Pancreas (tissue), 10 donors: ENCODE data around the gene CALR3. TPM values are rescaled to one million over a fixed set of nuclear protein-coding genes. Genes with fewer than 3 reads are reported as not detected.

Source experiments
- ATAC-seq, 4 donors: fragments of 200-7000 bp; cut with Tn5 transposase; one replicate each; pipeline versions ENCODE4 v1.8.0 to v1.9.1; 2020; ENCODE audit warnings: mild to moderate bottlenecking in 4 of 4, moderate library complexity in 4 of 4
- DNase-seq, 6 donors: peaks; one replicate each; pipeline ENCODE4 v3.0.0-alpha.2; 2020
- FAIRE-seq: peaks from 2 replicates; lab custom pipeline; 2012; peaks lifted over from hg19 to GRCh38; lab: Jason Lieb, UNC
- H3K27ac ChIP-seq, 4 donors: fragments of 200-600 bp; sonication (generic); 1 replicate in 3 of 4; 2 replicates in 1 of 4; pipeline versions ENCODE4 v1.5.0 to v1.8.0; 2020
- H3K27me3 ChIP-seq, 4 donors: fragments of 200-600 bp; one replicate each; pipeline ENCODE4 v1.8.0; 2021
- H3K36me3 ChIP-seq, 3 donors: fragments of 200-600 bp; sonication (generic) in 1 of 3; one replicate each; pipeline versions ENCODE4 v1.5.0 to v1.8.0; 2020 to 2021
- H3K4me1 ChIP-seq, 3 donors: fragments of 200-600 bp; one replicate each; pipeline ENCODE4 v1.8.0; 2021
- H3K4me3 ChIP-seq, 4 donors: fragments of 200-600 bp; sonication (generic) in 2 of 4; one replicate each; pipeline versions ENCODE4 v1.5.0 to v1.8.0; 2020 to 2021
- H3K9me3 ChIP-seq, 4 donors: fragments of 200-600 bp; one replicate each; pipeline ENCODE4 v1.8.0; 2021
- WGBS, 2 donors: extraction: QIAGEN DNeasy Blood & Tissue Kit; methylation state at CpG; one replicate each; pipeline ENCODE4 v1.1.7; 2013; 5-methylcytosine and 5-hydroxymethylcytosine counted together
- intact Hi-C, 3 donors: fragments of 100-400 bp; cut with DNase I; formaldehyde crosslinking; loops; one replicate each; pipeline versions ENCODE4 v1.11.1 to v1.14.2; 2022
- polyA plus RNA-seq, 2 donors: library from polyadenylated mRNA; stranded (reverse); fragments of 200-250 nt; gene quantifications; one replicate each; pipeline ENCODE4 v1.2.3, GENCODE V29; 2013
- total RNA-seq, 6 donors: library from RNA; stranded (reverse); fragmentation: NEBNext Ultra II Directional in 4 of 6; extraction: Animal tissue kit (Norgen Biotek cat#: 25700) in 4 of 6; gene quantifications; one replicate each; pipeline versions ENCODE4 v1.2.1 to v1.2.4, GENCODE V29; 2021 to 2023
- TF ChIP-seq, protein P1 (sequence below), 4 donors: fragments of 200-600 bp; sonication (generic) in 3 of 4; IDR thresholded peaks; one replicate each; pipeline versions ENCODE4 v1.5.0 to v1.8.0; 2021; ENCODE audit warnings: antibody characterized with exemption in 4 of 4
- donor health status: healthy with polysubstance abuse.
- donor health status: DM: no; HTN: no; CAD: no; lungs with moderate emphysema.
- donor health status: DM: no; HTN: no; CAD: no.
- donor health status: control.
- donor health status: control.
- donor health status: Bipolar disorder and iron deficiency.
- donor health status: DM: yes; HTN: yes; CAD: no.
- donor health status: DM: no; HTN: no; CAD: no.
- donor health status: DM: no; HTN: no; CAD: no.
- donor health status: DM: yes; HTN: yes; CAD: no.

The CALR3 gene
- total and polyA plus RNA-seq, 8 donors: 0.07 TPM; not detected in 7

DNA sequence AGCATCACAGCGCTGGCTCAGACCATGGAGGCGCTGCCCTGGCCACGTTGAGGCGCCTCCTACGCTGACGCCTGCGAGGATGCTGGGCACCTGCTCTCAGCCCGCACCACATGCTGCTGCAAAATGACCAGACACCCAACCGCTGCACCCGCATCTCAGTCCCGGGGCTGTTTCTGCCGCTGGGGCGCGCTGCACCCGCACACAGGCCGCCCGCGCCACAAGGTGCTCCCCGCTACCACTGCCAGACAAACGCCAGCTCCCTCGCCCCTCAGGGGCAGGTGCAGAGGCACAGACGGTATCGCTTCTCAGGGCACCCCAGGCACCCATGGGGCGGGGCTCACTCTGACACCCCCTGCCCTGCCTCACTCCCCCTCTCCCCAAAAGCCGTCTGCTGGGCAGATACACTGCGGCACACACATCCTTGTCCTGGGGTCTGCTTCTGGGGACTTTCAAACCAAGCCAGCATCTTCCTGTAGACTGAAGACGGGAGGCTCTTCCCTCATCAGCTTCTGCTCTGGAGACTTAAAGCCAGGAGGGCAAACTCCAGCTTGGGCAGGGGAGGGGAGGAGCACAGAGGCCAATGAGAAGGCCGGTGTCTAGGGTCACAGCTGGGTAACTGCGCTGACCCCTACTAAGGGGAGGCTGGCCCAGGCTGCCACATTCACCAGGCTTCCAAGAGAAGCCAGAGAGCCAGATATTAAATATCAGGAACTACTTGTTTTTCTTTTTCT, 29.9 kb upstream of the CALR3 start:
- TF ChIP-seq, protein P1, sequence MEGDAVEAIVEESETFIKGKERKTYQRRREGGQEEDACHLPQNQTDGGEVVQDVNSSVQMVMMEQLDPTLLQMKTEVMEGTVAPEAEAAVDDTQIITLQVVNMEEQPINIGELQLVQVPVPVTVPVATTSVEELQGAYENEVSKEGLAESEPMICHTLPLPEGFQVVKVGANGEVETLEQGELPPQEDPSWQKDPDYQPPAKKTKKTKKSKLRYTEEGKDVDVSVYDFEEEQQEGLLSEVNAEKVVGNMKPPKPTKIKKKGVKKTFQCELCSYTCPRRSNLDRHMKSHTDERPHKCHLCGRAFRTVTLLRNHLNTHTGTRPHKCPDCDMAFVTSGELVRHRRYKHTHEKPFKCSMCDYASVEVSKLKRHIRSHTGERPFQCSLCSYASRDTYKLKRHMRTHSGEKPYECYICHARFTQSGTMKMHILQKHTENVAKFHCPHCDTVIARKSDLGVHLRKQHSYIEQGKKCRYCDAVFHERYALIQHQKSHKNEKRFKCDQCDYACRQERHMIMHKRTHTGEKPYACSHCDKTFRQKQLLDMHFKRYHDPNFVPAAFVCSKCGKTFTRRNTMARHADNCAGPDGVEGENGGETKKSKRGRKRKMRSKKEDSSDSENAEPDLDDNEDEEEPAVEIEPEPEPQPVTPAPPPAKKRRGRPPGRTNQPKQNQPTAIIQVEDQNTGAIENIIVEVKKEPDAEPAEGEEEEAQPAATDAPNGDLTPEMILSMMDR (IDR thresholded peaks at IDR 0.05): no peak
- FAIRE-seq (no peak), DNase-seq (peak in 1 of 6 donors; percentile 69), ATAC-seq (no peak)
- Histone ChIP-seq H3K36me3 (peaks cover 18 to 87% (median 81%) of the 10 kb centered on the region in 3 donors), H3K9me3 (no peaks in the 10 kb centered on the region), H3K4me3 (no peak overlapping the region), H3K27me3 (no peaks in the 10 kb centered on the region), H3K27ac (no peak overlapping the region), H3K4me1 (no peaks in the 10 kb centered on the region)
- 97 to 98% methylated on average over 29 of the region's 29 CpGs for WGBS, 2 donors
- intact Hi-C loops: no loop called here

DNA sequence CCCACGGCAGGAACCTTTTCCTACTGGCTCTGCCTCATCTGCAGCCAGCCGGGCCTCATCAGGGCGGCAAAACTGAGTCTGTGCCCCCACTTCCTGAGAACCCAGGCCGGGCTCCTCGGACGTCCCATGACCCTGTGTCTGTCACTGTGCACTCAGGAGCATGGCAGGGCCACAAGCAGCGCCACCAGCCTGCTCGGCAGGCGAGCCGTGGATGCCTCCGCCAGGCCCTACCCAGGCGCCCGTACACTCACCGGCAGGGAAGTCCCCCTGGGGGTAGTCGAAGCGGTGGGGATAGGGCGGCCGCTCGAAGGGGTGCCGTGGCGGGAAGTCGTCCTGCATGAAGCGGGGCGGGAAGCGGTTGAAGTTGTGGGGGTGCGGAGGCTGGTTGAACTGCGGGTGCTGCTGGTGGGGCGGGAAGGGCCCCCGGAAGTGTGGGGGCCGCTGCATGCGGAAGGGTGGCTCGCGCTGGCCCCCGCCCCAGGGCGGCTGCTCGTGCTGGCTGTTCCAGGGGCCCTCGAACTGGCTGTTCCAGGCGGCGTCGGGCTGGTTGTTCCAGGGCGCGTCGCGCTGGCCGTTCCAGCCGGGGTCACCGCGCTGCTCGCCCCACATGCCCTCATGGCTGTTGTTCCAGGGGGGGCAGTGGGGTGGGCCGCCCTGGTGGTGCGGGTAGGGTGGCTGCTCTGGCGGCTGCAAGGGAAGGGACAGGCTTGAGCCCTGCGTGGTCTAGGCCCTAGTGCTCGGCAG, 29.2 kb upstream of the CALR3 start:
- TF ChIP-seq, protein P1 (IDR thresholded peaks at IDR 0.05): no peak
- Histone ChIP-seq H3K4me1 (no peaks in the 10 kb centered on the region), H3K27me3 (no peaks in the 10 kb centered on the region), H3K36me3 (peaks cover 15 to 87% (median 79%) of the 10 kb centered on the region in 3 donors), H3K4me3 (no peak overlapping the region), H3K27ac (no peak overlapping the region), H3K9me3 (no peaks in the 10 kb centered on the region)
- DNase-seq: peak in 1 of 6 donors; percentile 77
- ATAC-seq: peak in 1 of 4 donors; percentile 6
- FAIRE-seq: no peak
- intact Hi-C loops: no loop called here
- 96 to 97% methylated on average over 45 to 54 of the region's 54 CpGs for WGBS, 2 donors

DNA sequence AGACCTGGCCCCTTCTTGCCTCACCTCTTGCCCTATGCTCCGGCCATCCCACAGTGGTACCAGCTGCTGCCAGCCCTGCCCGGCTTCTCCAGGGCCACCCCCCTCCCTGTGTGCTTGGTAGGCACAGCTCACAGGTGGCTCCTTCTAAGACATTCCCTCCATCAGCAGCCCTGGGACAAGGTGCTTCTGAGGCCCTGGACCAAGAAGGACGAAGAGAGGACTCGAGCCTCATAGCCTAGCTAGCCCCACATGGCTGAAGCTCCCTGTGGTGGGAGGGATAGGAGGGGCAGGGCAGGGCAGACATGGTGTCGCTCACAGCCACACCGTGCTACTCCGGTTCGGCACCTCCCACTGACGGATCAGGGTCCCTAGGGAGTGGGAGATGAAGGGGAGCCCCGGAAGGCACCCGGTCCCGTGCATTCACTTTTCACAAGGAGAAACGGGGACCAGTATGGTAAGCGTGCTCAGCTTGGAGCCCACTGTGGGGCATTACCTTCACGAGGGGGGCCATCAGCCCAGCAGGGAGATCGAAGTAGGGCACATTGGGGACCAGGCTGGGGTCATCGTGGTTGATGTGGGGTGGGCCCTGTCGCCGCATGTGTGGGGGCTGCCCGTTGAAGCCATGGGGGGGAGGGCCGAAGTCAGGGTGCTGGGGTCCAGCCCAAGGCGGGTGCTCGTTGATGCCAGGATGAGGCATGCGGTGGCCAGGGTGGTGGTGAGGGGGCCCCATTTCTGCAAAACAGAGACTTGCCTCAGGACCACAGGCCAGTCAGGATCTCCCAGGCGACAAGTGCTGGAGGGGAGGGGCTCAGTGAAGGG, 26.8 kb upstream of the CALR3 start:
- 93 to 95% methylated on average over 25 of the region's 25 CpGs for WGBS, 2 donors
- no peak for FAIRE-seq
- H3K9me3 ChIP-seq: no peaks in the 10 kb centered on the region
- ATAC-seq: no peak
- H3K36me3 ChIP-seq: peaks cover 9 to 87% (median 79%) of the 10 kb centered on the region in 3 donors
- no peaks in the 10 kb centered on the region for H3K4me1 ChIP-seq
- H3K27ac ChIP-seq: no peak overlapping the region
- TF ChIP-seq, protein P1 (IDR thresholded peaks at IDR 0.05): no peak
- intact Hi-C loops: no loop called here
- no peaks in the 10 kb centered on the region for H3K27me3 ChIP-seq
- DNase-seq: peak in 1 of 6 donors; percentile 64
- H3K4me3 ChIP-seq: no peak overlapping the region

DNA sequence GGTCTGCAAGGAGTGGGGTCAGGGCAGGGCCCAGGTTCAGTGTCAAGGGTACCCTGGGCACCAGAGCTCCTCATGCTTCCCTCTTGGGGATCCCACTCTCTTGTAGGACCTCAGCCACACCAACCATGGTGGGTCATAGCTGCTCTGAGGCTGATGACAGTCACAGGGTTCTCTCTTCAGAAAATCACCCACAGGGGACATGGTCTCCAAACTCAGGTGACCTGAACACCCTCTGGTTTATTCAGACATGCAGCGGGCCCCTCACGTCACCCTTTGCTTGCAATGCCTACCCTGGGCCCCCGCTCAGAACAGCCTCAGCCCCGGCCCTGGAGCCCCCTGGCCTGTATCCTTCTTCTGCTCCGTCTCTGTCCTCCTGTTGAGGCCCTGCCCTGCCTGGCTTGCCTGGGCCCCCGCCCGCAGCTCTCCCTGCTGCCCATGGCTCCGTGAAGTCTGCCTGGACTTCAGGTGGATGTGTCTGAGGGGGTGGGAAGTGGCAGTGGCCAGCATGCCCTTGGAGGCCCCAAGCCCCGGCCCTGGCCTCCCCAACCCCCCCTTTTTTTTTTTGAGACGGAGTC, 25.8 kb upstream of the CALR3 start:
- Histone ChIP-seq H3K4me3 (no peak overlapping the region), H3K36me3 (peaks cover 9 to 84% (median 72%) of the 10 kb centered on the region in 3 donors), H3K27me3 (no peaks in the 10 kb centered on the region), H3K27ac (no peak overlapping the region), H3K4me1 (no peaks in the 10 kb centered on the region), H3K9me3 (no peaks in the 10 kb centered on the region)
- intact Hi-C loops: no loop called here
- DNase-seq: peak in 1 of 6 donors; percentile 57
- TF ChIP-seq, protein P1 (IDR thresholded peaks at IDR 0.05): no peak
- no peak for FAIRE-seq
- no peak for ATAC-seq
- 94 to 95% methylated on average over 10 of the region's 10 CpGs for WGBS, 2 donors
